Endothelial cell of umbilical vein (primary cell): ENCODE data around the gene VPS35. TPM values are rescaled to one million over a fixed set of nuclear protein-coding genes. Genes with fewer than 3 reads are reported as not detected.

Source experiments
- BruUV-seq: library from RNA; stranded (reverse); fragments of 400-500 nt; replicated peaks from 2 replicates; lab custom pipeline; 2021; lab: Mats Ljungman, UMichigan
- CTCF ChIA-PET: fragments of 300-600, 350-600 bp; sonication (Branson Sonifier 250); formaldehyde crosslinking; loops from one replicate; lab custom pipeline; 2021; ENCODE audit warnings: antibody characterized with exemption, inconsistent platforms; lab: Charles Lee
- POLR2A ChIA-PET: fragments of 300-600, 350-600 bp; sonication (Branson Sonifier 250); formaldehyde crosslinking; loops from one replicate; lab custom pipeline; 2021; ENCODE audit warnings: antibody characterized with exemption, inconsistent platforms; lab: Charles Lee
- DNase-seq: peaks from one replicate; pipeline ENCODE4 v3.0.0-alpha.2; 2011; ENCODE audit warnings: low read depth, low spot score
- FAIRE-seq: peaks from 2 replicates; lab custom pipeline; 2011; peaks lifted over from hg19 to GRCh38; lab: Jason Lieb, UNC
- H2AFZ ChIP-seq: 2 replicates; pipeline ENCODE4 v1.6.0; 2012; ENCODE audit warnings: low read depth, low read length, control low read depth, inconsistent platforms
- H3K27ac ChIP-seq: 2 replicates; pipeline ENCODE4 v1.5.1; 2011; ENCODE audit warnings: low read depth, mild to moderate bottlenecking, control low read depth, low read length, moderate library complexity; ENCODE audit not compliant: insufficient read depth
- H3K27me3 ChIP-seq, 2 experiments: 2 replicates each; pipeline versions ENCODE4 v1.6.0 to v1.6.1; 2011; ENCODE audit warnings: low read length in 2 of 2, mixed read lengths in 1 of 2; ENCODE audit not compliant: control insufficient read depth in 2 of 2, insufficient read depth in 2 of 2
- H3K36me3 ChIP-seq, 2 experiments: 2 replicates in 1 of 2; 3 replicates in 1 of 2; pipeline ENCODE4 v1.5.1; 2011; ENCODE audit warnings: low read length in 2 of 2, mild to moderate bottlenecking in 1 of 2, moderate library complexity in 1 of 2; ENCODE audit not compliant: control insufficient read depth in 2 of 2, insufficient read depth in 2 of 2; ENCODE audit errors: extremely low read depth in 1 of 2
- H3K4me1 ChIP-seq: 3 replicates; pipeline ENCODE4 v1.5.1; 2011; ENCODE audit warnings: mild to moderate bottlenecking, low read length; ENCODE audit not compliant: control insufficient read depth, insufficient read depth; ENCODE audit errors: extremely low read depth
- H3K4me2 ChIP-seq: 2 replicates; pipeline ENCODE4 v1.6.1; 2011; ENCODE audit warnings: low read length, control low read depth, mixed read lengths; ENCODE audit not compliant: insufficient read depth
- H3K4me3 ChIP-seq, 3 experiments: fragments of 200-600 bp in 1 of 3; sonication (generic), shearing (Covaris generic) in 1 of 3; replicated peaks in 1 of 3; 2 replicates each; pipeline ENCODE4 v1.5.1; 2011 to 2016; ENCODE audit warnings: control low read depth in 3 of 3, low read length in 3 of 3, mild to moderate bottlenecking in 2 of 3, inconsistent platforms in 1 of 3, low read depth in 1 of 3, moderate library complexity in 1 of 3; ENCODE audit not compliant: insufficient read depth in 1 of 3
- H3K79me2 ChIP-seq: 2 replicates; pipeline ENCODE4 v1.6.0; 2012; ENCODE audit warnings: low read length, inconsistent platforms; ENCODE audit not compliant: control insufficient read depth, insufficient read depth
- H3K9ac ChIP-seq: replicated peaks from 2 replicates; pipeline ENCODE3; 2011; ENCODE audit warnings: low read length, control low read depth; ENCODE audit not compliant: insufficient read depth; ENCODE audit errors: extremely low read depth
- H3K9me1 ChIP-seq: replicated peaks from 3 replicates; pipeline ENCODE4 v1.6.0; 2011; ENCODE audit warnings: mild to moderate bottlenecking, low read length; ENCODE audit not compliant: control insufficient read depth, insufficient read depth; ENCODE audit errors: extremely low read depth
- H3K9me3 ChIP-seq: replicated peaks from 2 replicates; pipeline ENCODE4 v1.5.1; 2012; ENCODE audit warnings: low read length, inconsistent platforms; ENCODE audit not compliant: control insufficient read depth, insufficient read depth
- H4K20me1 ChIP-seq: replicated peaks from 2 replicates; pipeline ENCODE3; 2011; ENCODE audit warnings: mild to moderate bottlenecking, low read length; ENCODE audit not compliant: control insufficient read depth, insufficient read depth; ENCODE audit errors: extremely low read depth
- CTCF ChIP-seq, 2 donors: IDR thresholded peaks; 1 replicate in 1 of 2; 2 replicates in 1 of 2; pipeline ENCODE4 v1.5.1; 2011; ENCODE audit warnings: low read length in 2 of 2, mild to moderate bottlenecking in 2 of 2, moderate library complexity in 2 of 2, control low read depth in 1 of 2, inconsistent platforms in 1 of 2, low read depth in 1 of 2; ENCODE audit not compliant: insufficient read depth in 1 of 2; ENCODE audit errors: extremely low read depth in 1 of 2
- EZH2 ChIP-seq: IDR thresholded peaks from 2 replicates; pipeline ENCODE4 v1.6.1; 2012; ENCODE audit warnings: borderline replicate concordance, low read depth, mild to moderate bottlenecking, moderate library complexity, low read length, inconsistent platforms; ENCODE audit not compliant: severe bottlenecking
- FOS ChIP-seq: IDR thresholded peaks from 2 replicates; pipeline ENCODE4 v1.6.1; 2011; ENCODE audit warnings: mild to moderate bottlenecking, low read length, moderate library complexity, borderline replicate concordance; ENCODE audit not compliant: insufficient read depth
- GATA2 ChIP-seq: IDR thresholded peaks from 2 replicates; pipeline ENCODE4 v1.7.0; 2011; ENCODE audit warnings: low read depth, mild to moderate bottlenecking, moderate library complexity, mixed read lengths, low read length; ENCODE audit not compliant: insufficient read length, insufficient read depth
- JUN ChIP-seq: IDR thresholded peaks from 2 replicates; pipeline ENCODE4 v1.6.1; 2011; ENCODE audit warnings: borderline replicate concordance, low read depth; ENCODE audit not compliant: insufficient read length, insufficient read depth
- MAX ChIP-seq: IDR thresholded peaks from 2 replicates; pipeline ENCODE4 v1.6.1; 2011; ENCODE audit not compliant: insufficient read depth, insufficient read length
- MYC ChIP-seq: IDR thresholded peaks from one replicate; pipeline ENCODE4 v1.6.1; 2011; ENCODE audit warnings: mild to moderate bottlenecking, low read depth, low read length
- POLR2A ChIP-seq: IDR thresholded peaks from 2 replicates; pipeline ENCODE4 v1.6.1; 2012; ENCODE audit warnings: low read depth, mild to moderate bottlenecking, control low read depth, low read length
- POLR2AphosphoS5 ChIP-seq: IDR thresholded peaks from 2 replicates; pipeline ENCODE4 v1.6.1; 2012; ENCODE audit warnings: low read depth, mild to moderate bottlenecking, control low read depth, low read length, moderate library complexity; ENCODE audit not compliant: insufficient read depth
- dilution Hi-C: fragments of 300-500 bp; cut with MboI; formaldehyde crosslinking; loops from one replicate; pipeline ENCODE4 v1.15.0; 2019; ENCODE audit warnings: low sequenced_read_pairs; ENCODE audit not compliant: extremely low pct_ligation_motif_present
- intact Hi-C: fragments of 100-400 bp; cut with micrococcal nuclease; formaldehyde crosslinking; loops from one replicate; pipeline ENCODE4 v1.10.0; 2022
- polyA plus RNA-seq, 4 experiments: library from polyadenylated mRNA; depleted of rRNA in 3 of 4; stranded (reverse) in 3 of 4; unstranded in 1 of 4; fragments of >200 nt; gene quantifications; 2 replicates each; pipeline versions ENCODE4 v1.2.1 to v1.2.3, GENCODE V29; 2011 to 2012; ENCODE audit warnings: missing spikeins in 1 of 4
- total RNA-seq: library from RNA; stranded (reverse); gene quantifications from 2 replicates; pipeline ENCODE4 v1.2.3, GENCODE V29; 2021

VPS35 gene
- total and polyA plus RNA-seq, 2 donors (not counting 3 experiments of a cell fraction or from before 2014, with no cell fraction given) = 19.7 to 102 TPM

- no peak overlapping the region for H3K4me2 ChIP-seq
- no peak overlapping the region for H2AFZ ChIP-seq
- H3K4me3 ChIP-seq = no peak overlapping the region
- dilution Hi-C loops = no loop called here
- ChIA-PET CTCF (no interaction called here), POLR2A (no interaction called here)
- H3K4me1 ChIP-seq = no peaks in the 10 kb centered on the region
- DNase-seq (no peak), FAIRE-seq (no peak)
- H3K27me3 ChIP-seq = no peaks in the 10 kb centered on the region
- no peaks in the 10 kb centered on the region for H3K9me1 ChIP-seq
- TF ChIP-seq FOS (no peak), POLR2A (no peak), POLR2AphosphoS5 (no peak), EZH2 (no peak), MAX (no peak), JUN (no peak), MYC (no peak), GATA2 (no peak), CTCF (IDR thresholded peaks at IDR 0.05; ENCODE audit: extremely low read depth in 1 of 2, insufficient read depth in 1 of 2, low read depth in 1 of 2, low read length in 2 of 2) (no peak)
- H3K36me3 ChIP-seq = no peaks in the 10 kb centered on the region
- H3K27ac ChIP-seq = no peak overlapping the region
- no peaks in the 10 kb centered on the region for H3K9me3 ChIP-seq
- H3K9ac ChIP-seq = no peak overlapping the region
- no peaks in the 10 kb centered on the region for H3K79me2 ChIP-seq
- BruUV-seq = no TSS peak
- H4K20me1 ChIP-seq = no peaks in the 10 kb centered on the region
- intact Hi-C loops = no loop called here
These were observed 48.7 kb upstream of the VPS35 start for GRCh38 chr16:46737621-46738214.
